Fibroblast of lung (primary cell): Measurements from ENCODE around the gene RAB37.

Experiments
- CTCF ChIP-seq, 2 donors: IDR thresholded peaks in 1 of 2; conservative IDR thresholded peaks in 1 of 2; 1 replicate in 1 of 2; 2 replicates in 1 of 2; pipeline ENCODE4 v1.5.1; 2011 to 2012; ENCODE audit warnings: low read length in 2 of 2, control low read depth in 1 of 2, inconsistent platforms in 1 of 2, low read depth in 1 of 2, mild to moderate bottlenecking in 1 of 2
- EZH2 ChIP-seq: IDR thresholded peaks from 2 replicates; pipeline ENCODE4 v1.5.1; 2012; ENCODE audit warnings: low read length, control low read depth, mild to moderate bottlenecking; ENCODE audit errors: missing control alignments

GRCh38 chr17:74699236-74699635 lies 37.8 kb upstream of the RAB37 start:
- TF ChIP-seq EZH2 (no peak), CTCF (conservative IDR thresholded peaks at IDR 0.05 in 1 of 2, IDR thresholded peaks at IDR 0.05 in 1 of 2; ENCODE audit: low read depth in 1 of 2, low read length in 2 of 2) (no peak)
